ENCODE data around the gene ZNF223. TPM values are rescaled to one million over a fixed set of nuclear protein-coding genes. Genes with fewer than 3 reads are reported as not detected.

ZNF223 gene
- total RNA-seq, 1 experiment from 2014 or later: 3.5 TPM

- H3K27me3 ChIP-seq (ENCODE audit: insufficient read depth, low read depth): no peaks in the 10 kb centered on the region
- H3K4me2 ChIP-seq: no peak overlapping the region
- no peaks in the 10 kb centered on the region for H3K36me3 ChIP-seq (ENCODE audit: low read depth)
- no peak overlapping the region for H2AFZ ChIP-seq
- no peaks in the 10 kb centered on the region for H3F3A ChIP-seq (ENCODE audit: insufficient read depth, low read depth)
- H3K9me3 ChIP-seq (ENCODE audit: insufficient read depth, low read depth): peaks cover 10% of the 10 kb centered on the region; the same call in 1 of the 2 replicates
- DNase-seq: no peak
- ChIA-PET POLR2A (ENCODE audit: unreplicated experiment) (no interaction called here), CTCF (no interaction called here)
- H3K4me1 ChIP-seq (replicated peaks; ENCODE audit: insufficient read depth): peaks cover 9% of the 10 kb centered on the region
- no peaks in the 10 kb centered on the region for H4K20me1 ChIP-seq (ENCODE audit: insufficient read depth)
- no peak overlapping the region for H3K27ac ChIP-seq
- TF ChIP-seq EZH2 (IDR thresholded peaks at IDR 0.05; ENCODE audit: low read depth) (no peak), CTCF (conservative IDR thresholded peaks at IDR 0.05) (no peak)
- H3K79me2 ChIP-seq (ENCODE audit: low read depth): no peaks in the 10 kb centered on the region
- no peaks in the 10 kb centered on the region for H3K9me2 ChIP-seq (ENCODE audit: insufficient read depth)
- no TSS peak for BruUV-seq (replicated peaks)
- intact Hi-C loops (cut with micrococcal nuclease; ENCODE audit: unreplicated experiment): no loop called here
- H3K4me3 ChIP-seq: no peak overlapping the region
These were observed 30.6 kb upstream of the ZNF223 start for GRCh38 chr19:44021221-44021620.

GRCh38 chr19:44024900-44025216, 27.0 kb upstream of the ZNF223 start:
- Histone ChIP-seq H3K4me1 (replicated peaks; ENCODE audit: insufficient read depth) (peaks cover 13% of the 10 kb centered on the region), H3K9me2 (ENCODE audit: insufficient read depth) (no peaks in the 10 kb centered on the region), H3K36me3 (ENCODE audit: low read depth) (peaks cover 12% of the 10 kb centered on the region), H2AFZ (peak overlapping the region; percentile 99), H3F3A (ENCODE audit: insufficient read depth, low read depth) (no peaks in the 10 kb centered on the region), H3K4me2 (peak overlapping the region; percentile 77), H3K27ac (no peak overlapping the region), H4K20me1 (ENCODE audit: insufficient read depth) (no peaks in the 10 kb centered on the region), H3K4me3 (peak overlapping the region; percentile 84), H3K9me3 (ENCODE audit: insufficient read depth, low read depth) (peaks cover 7% of the 10 kb centered on the region), H3K79me2 (ENCODE audit: low read depth) (no peaks in the 10 kb centered on the region), H3K27me3 (ENCODE audit: insufficient read depth, low read depth) (no peaks in the 10 kb centered on the region)
- intact Hi-C loops (cut with micrococcal nuclease; ENCODE audit: unreplicated experiment): loop anchor here (1.0 to 2.0 kb wide), 4 partner anchors 23 to 88 kb away; partner anchors contain the start of genes ZNF224, ZNF225 and ZNF230
- TF ChIP-seq CTCF (conservative IDR thresholded peaks at IDR 0.05): no peak
- TF ChIP-seq EZH2 (IDR thresholded peaks at IDR 0.05; ENCODE audit: low read depth): no peak
- DNase-seq: no peak
- ChIA-PET POLR2A (ENCODE audit: unreplicated experiment) (interaction anchor here (0.6 kb wide), 1 partner anchor 198 kb away, joined by 3 read pairs; the partner anchor contains the start of gene ZNF283), CTCF (no interaction called here)
- BruUV-seq (replicated peaks): no TSS peak

- Histone ChIP-seq H3K27me3 (ENCODE audit: insufficient read depth, low read depth) (no peaks in the 10 kb centered on the region), H3F3A (ENCODE audit: insufficient read depth, low read depth) (no peaks in the 10 kb centered on the region), H3K9me3 (ENCODE audit: insufficient read depth, low read depth) (peaks cover 11% of the 10 kb centered on the region), H3K27ac (no peak within 1 kb of the TSS), H2AFZ (peak within 1 kb of the TSS; percentile 99), H3K36me3 (ENCODE audit: low read depth) (peaks cover 17% of the 10 kb centered on the region), H3K4me2 (peak within 1 kb of the TSS; percentile 77), H3K79me2 (ENCODE audit: low read depth) (no peaks in the 10 kb centered on the region), H3K4me3 (peak within 1 kb of the TSS; percentile 84), H3K4me1 (replicated peaks; ENCODE audit: insufficient read depth) (peaks cover 13% of the 10 kb centered on the region), H3K9me2 (ENCODE audit: insufficient read depth) (no peaks in the 10 kb centered on the region), H4K20me1 (ENCODE audit: insufficient read depth) (no peaks in the 10 kb centered on the region)
- intact Hi-C loops (cut with micrococcal nuclease; ENCODE audit: unreplicated experiment): loop anchor here (1.0 to 2.0 kb wide), 4 partner anchors 23 to 88 kb away; partner anchors contain the start of genes ZNF224, ZNF225 and ZNF230
- CTCF ChIA-PET: no interaction called here
- BruUV-seq (replicated peaks): TSS peak; percentile 65
- peak; percentile 62 to 77 for DNase-seq
- TF ChIP-seq EZH2 (IDR thresholded peaks at IDR 0.05; ENCODE audit: low read depth) (no peak), CTCF (conservative IDR thresholded peaks at IDR 0.05) (no peak)
- POLR2A ChIA-PET (ENCODE audit: unreplicated experiment): interaction anchor here (0.6 kb wide), 1 partner anchor 198 kb away, joined by 3 read pairs; the partner anchor contains the start of gene ZNF283
These were observed 26.5 kb upstream of the ZNF223 start, which contains the start of gene ZNF222 for GRCh38 chr19:44025217-44025936. TSS of gene ZNF222 (plus strand) at chr19:44025379. CDS start at chr19:44025437, 58 bp downstream.

All from PC-9 (cell line).